Inflammatory macrophage (primary cell): ENCODE data around the gene TRMT5.

Experiments used
- DNase-seq, 2 donors: peaks; one replicate each; pipeline ENCODE4 v3.0.0-alpha.2; 2020 to 2022
- total RNA-seq, 18 experiments: gene quantifications; one replicate each; lab custom pipeline; 2026; ENCODE audit warnings: mixed read lengths in 6 of 18, inconsistent platforms in 2 of 18; lab: John Stamatoyannopoulos, UW

The TRMT5 gene
- 4.9 to 33.9 (median 23.7) reads per million in 18 experiments for total RNA-seq

- DNase-seq = peak; percentile 95 to 96
These were observed at the start of gene TRMT5, which contains the start of gene SLC38A6 for GRCh38 chr14:60980811-60981632. TSS of gene TRMT5 (minus strand) at chr14:60981079. CDS start at chr14:60980973, 106 bp downstream. TSS of gene SLC38A6 (plus strand) at chr14:60981245. CDS start at chr14:60981278, 33 bp downstream.

GRCh38 chr14:61026526-61026925, 45.6 kb upstream of the TRMT5 start:
- DNase-seq = peak; percentile 64 to 68

- peak; percentile 74 to 77 for DNase-seq
These were observed 44.7 kb upstream of the TRMT5 start for GRCh38 chr14:61025251-61026223.

GRCh38 chr14:61019537-61019936, 38.7 kb upstream of the TRMT5 start:
- no peak for DNase-seq

- DNase-seq = peak; percentile 34 to 50
These were observed 22.7 kb upstream of the TRMT5 start for GRCh38 chr14:61003571-61003970.

GRCh38 chr14:60999536-60999935, 18.7 kb upstream of the TRMT5 start:
- no peak for DNase-seq

- DNase-seq = no peak
These were observed 17.7 kb upstream of the TRMT5 start for GRCh38 chr14:60998617-60999016.

GRCh38 chr14:60989599-60989998, 8.7 kb upstream of the TRMT5 start:
- DNase-seq = peak; percentile 94

GRCh38 chr14:60986500-60986899, 5.6 kb upstream of the TRMT5 start:
- DNase-seq = no peak

- peak; percentile 35 to 91 for DNase-seq
These were observed 3.3 kb upstream of the TRMT5 start for GRCh38 chr14:60984196-60984595.

GRCh38 chr14:60981633-60982455, 965 bp upstream of the TRMT5 start:
- DNase-seq = peak; percentile 79 to 85

GRCh38 chr14:60977847-60978246, 3.0 kb downstream of the TRMT5 start:
- DNase-seq = no peak

GRCh38 chr14:60975551-60975950, 5.3 kb downstream of the TRMT5 start:
- DNase-seq = no peak

GRCh38 chr14:60974090-60974651, 6.7 kb downstream of the TRMT5 start:
- DNase-seq = no peak

GRCh38 chr14:60973070-60973469, 7.8 kb downstream of the TRMT5 start:
- DNase-seq = no peak

GRCh38 chr14:60972295-60972694, 8.6 kb downstream of the TRMT5 start:
- no peak for DNase-seq

GRCh38 chr14:60971271-60971670, 9.6 kb downstream of the TRMT5 start:
- no peak for DNase-seq

- no peak for DNase-seq
These were observed 10.7 kb downstream of the TRMT5 start for GRCh38 chr14:60970146-60970545.

- DNase-seq = no peak
These were observed 12.2 kb downstream of the TRMT5 start for GRCh38 chr14:60968671-60969070.

- DNase-seq = no peak
These were observed 12.8 kb downstream of the TRMT5 start for GRCh38 chr14:60968099-60968498.

- no peak for DNase-seq
These were observed 15.5 kb downstream of the TRMT5 start for GRCh38 chr14:60965402-60965801.

- no peak for DNase-seq
These were observed 16.0 kb downstream of the TRMT5 start for GRCh38 chr14:60964904-60965303.
